ENCODE data around the gene TRAPPC8. TPM values are rescaled to one million over a fixed set of nuclear protein-coding genes. Genes with fewer than 3 reads are reported as not detected.
A peak's percentile ranks its signal among the peaks of the same experiment; 100 is the strongest.
"Not testable (repeated sequence)": the region's sequence is repeated elsewhere in the genome, so short reads cannot be mapped to it uniquely, and the experiment has no call there.

TRAPPC8 gene
- total and polyA plus RNA-seq, 2 experiments from 2014 or later, result 27.2 to 66.2 TPM

DNA sequence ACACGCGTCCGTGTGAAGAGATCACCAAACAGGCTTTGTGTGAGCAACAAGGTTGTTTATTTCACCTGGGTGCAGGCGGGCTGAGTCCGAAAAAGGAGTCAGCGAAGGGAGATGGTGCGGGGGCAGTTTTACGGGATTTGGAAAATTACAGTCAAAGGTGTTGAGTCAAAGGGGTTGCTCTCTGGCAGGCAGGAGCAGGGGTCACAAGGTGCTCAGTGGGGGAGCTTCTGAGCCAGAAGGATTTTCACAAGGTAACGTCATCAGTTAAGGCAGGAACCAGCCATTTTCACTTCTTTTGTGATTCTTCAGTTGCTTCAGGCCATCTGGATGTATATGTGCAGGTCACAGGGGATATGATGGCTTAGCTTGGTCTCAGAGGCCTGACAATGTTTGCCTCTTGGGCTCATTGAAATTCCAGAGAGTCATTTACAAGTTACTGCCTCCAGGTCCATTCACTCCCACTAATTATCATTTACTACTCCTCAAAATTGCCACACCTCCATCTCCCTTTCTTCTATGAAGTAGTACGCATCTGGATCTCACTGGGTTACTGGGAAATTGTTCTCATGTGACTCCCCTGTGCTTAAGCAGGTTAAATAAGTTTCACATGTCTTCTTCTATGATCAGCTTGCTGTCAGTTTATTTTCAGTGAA lies 116.1 kb downstream of the TRAPPC8 start:
- H3K4me1 ChIP-seq (ENCODE audit: insufficient read depth), result peaks cover 24% of the 10 kb centered on the region
- peak overlapping the region; percentile 14 for H3K4me3 ChIP-seq
- Mint-ChIP-seq H3K4me3 (peak overlapping the region; percentile 50), H3K27me3 (ENCODE audit: insufficient read depth, low read depth, poor library complexity) (peaks cover 13% of the 10 kb centered on the region), H3K36me3 (ENCODE audit: low read depth) (peaks cover 31% of the 10 kb centered on the region), H3K4me1 (peaks cover 37% of the 10 kb centered on the region), H3K27ac (peak overlapping the region; percentile 99)
- H4K20me1 ChIP-seq (replicated peaks; ENCODE audit: insufficient read depth); H3K9me3 Mint-ChIP-seq; H3K9me2 ChIP-seq (ENCODE audit: insufficient read depth); H3K36me3 ChIP-seq (ENCODE audit: insufficient read depth); H2AFZ ChIP-seq; H3F3A ChIP-seq (replicated peaks; ENCODE audit: low read depth); H3K27me3 ChIP-seq (ENCODE audit: insufficient read depth); H3K79me2 ChIP-seq (replicated peaks; ENCODE audit: insufficient read depth): not testable (repeated sequence)
- DNase-seq (ENCODE audit: low spot score) (peak; percentile 66), ATAC-seq (peak; percentile 40)
- peak overlapping the region; percentile 35 for H3K4me2 ChIP-seq
- H3K27ac ChIP-seq (ENCODE audit: low read depth), result peak overlapping the region; percentile 99
- TF ChIP-seq POLR2AphosphoS5 (IDR thresholded peaks at IDR 0.05; ENCODE audit: low read depth) (peak; percentile 23; the same call in 1 of the 2 replicates), CREB1 (CRISPR knock-in tag; IDR thresholded peaks at IDR 0.05; ENCODE audit: low read depth) (peak; percentile 75)

DNA sequence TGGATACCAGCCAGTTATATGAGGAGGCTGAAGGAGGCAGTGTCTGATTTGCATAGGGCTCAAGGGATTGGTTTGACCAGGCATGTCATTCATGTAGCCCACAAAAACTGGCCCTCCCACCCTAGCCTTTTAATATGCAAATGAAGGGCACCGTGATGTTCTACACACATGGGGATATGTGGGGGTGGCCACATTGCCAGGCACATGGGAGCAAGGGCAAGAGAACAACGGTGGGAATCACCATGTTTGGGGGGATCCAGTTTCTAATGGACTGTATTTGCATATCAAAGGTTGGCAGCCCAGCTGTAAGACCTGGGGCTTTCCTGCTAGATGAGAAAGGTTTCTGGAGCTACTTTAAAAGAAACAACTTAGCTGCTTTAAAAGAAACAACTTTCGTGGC lies 117.2 kb downstream of the TRAPPC8 start:
- Histone ChIP-seq H3K4me3 (no peak overlapping the region), H2AFZ (no peak overlapping the region), H3K27ac (ENCODE audit: low read depth) (peak overlapping the region; percentile 99), H3K9me2 (ENCODE audit: insufficient read depth) (no peaks in the 10 kb centered on the region), H3K4me2 (no peak overlapping the region; the same call in 1 of the 2 replicates), H3K27me3 (ENCODE audit: insufficient read depth) (no peaks in the 10 kb centered on the region), H3K4me1 (ENCODE audit: insufficient read depth) (peaks cover 24% of the 10 kb centered on the region), H4K20me1 (replicated peaks; ENCODE audit: insufficient read depth) (no peaks in the 10 kb centered on the region), H3K36me3 (ENCODE audit: insufficient read depth) (no peaks in the 10 kb centered on the region), H3F3A (replicated peaks; ENCODE audit: low read depth) (peaks cover 9% of the 10 kb centered on the region), H3K79me2 (replicated peaks; ENCODE audit: insufficient read depth) (no peaks in the 10 kb centered on the region)
- Mint-ChIP-seq H3K4me1 (peaks cover 40% of the 10 kb centered on the region), H3K9me3 (peaks cover 8% of the 10 kb centered on the region; the same call in 1 of the 3 replicates), H3K36me3 (ENCODE audit: low read depth) (peaks cover 29% of the 10 kb centered on the region), H3K27me3 (ENCODE audit: insufficient read depth, low read depth, poor library complexity) (peaks cover 13% of the 10 kb centered on the region), H3K27ac (peak overlapping the region; percentile 99), H3K4me3 (peak overlapping the region; percentile 8; the same call in 1 of the 3 replicates)
- DNase-seq (ENCODE audit: low spot score), result peak; percentile 96
- peak; percentile 91 for ATAC-seq
- no peak for TF ChIP-seq EZH2 (IDR thresholded peaks at IDR 0.05; ENCODE audit: low read depth, unreplicated experiment)
- TF ChIP-seq CREB1 (CRISPR knock-in tag; IDR thresholded peaks at IDR 0.05; ENCODE audit: low read depth), result peak; percentile 54; the same call in 1 of the 2 replicates
- TF ChIP-seq NANOG (IDR thresholded peaks at IDR 0.05; ENCODE audit: borderline replicate concordance), result peak; percentile 43; the same call in 1 of the 2 replicates
- no peak for TF ChIP-seq STAT1 (IDR thresholded peaks at IDR 0.05; ENCODE audit: unreplicated experiment)
- no peak for TF ChIP-seq ZNF114 (CRISPR knock-in tag; IDR thresholded peaks at IDR 0.05)
- peak; percentile 45; the same call in 1 of the 2 replicates for TF ChIP-seq POLR2AphosphoS5 (IDR thresholded peaks at IDR 0.05; ENCODE audit: low read depth)
- TF ChIP-seq, protein P1, sequence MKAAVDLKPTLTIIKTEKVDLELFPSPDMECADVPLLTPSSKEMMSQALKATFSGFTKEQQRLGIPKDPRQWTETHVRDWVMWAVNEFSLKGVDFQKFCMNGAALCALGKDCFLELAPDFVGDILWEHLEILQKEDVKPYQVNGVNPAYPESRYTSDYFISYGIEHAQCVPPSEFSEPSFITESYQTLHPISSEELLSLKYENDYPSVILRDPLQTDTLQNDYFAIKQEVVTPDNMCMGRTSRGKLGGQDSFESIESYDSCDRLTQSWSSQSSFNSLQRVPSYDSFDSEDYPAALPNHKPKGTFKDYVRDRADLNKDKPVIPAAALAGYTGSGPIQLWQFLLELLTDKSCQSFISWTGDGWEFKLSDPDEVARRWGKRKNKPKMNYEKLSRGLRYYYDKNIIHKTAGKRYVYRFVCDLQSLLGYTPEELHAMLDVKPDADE (IDR thresholded peaks at IDR 0.05), result no peak
- TF ChIP-seq, protein P2, sequence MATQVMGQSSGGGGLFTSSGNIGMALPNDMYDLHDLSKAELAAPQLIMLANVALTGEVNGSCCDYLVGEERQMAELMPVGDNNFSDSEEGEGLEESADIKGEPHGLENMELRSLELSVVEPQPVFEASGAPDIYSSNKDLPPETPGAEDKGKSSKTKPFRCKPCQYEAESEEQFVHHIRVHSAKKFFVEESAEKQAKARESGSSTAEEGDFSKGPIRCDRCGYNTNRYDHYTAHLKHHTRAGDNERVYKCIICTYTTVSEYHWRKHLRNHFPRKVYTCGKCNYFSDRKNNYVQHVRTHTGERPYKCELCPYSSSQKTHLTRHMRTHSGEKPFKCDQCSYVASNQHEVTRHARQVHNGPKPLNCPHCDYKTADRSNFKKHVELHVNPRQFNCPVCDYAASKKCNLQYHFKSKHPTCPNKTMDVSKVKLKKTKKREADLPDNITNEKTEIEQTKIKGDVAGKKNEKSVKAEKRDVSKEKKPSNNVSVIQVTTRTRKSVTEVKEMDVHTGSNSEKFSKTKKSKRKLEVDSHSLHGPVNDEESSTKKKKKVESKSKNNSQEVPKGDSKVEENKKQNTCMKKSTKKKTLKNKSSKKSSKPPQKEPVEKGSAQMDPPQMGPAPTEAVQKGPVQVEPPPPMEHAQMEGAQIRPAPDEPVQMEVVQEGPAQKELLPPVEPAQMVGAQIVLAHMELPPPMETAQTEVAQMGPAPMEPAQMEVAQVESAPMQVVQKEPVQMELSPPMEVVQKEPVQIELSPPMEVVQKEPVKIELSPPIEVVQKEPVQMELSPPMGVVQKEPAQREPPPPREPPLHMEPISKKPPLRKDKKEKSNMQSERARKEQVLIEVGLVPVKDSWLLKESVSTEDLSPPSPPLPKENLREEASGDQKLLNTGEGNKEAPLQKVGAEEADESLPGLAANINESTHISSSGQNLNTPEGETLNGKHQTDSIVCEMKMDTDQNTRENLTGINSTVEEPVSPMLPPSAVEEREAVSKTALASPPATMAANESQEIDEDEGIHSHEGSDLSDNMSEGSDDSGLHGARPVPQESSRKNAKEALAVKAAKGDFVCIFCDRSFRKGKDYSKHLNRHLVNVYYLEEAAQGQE (IDR thresholded peaks at IDR 0.05; ENCODE audit: unreplicated experiment), result no peak
- TF ChIP-seq, protein P3, sequence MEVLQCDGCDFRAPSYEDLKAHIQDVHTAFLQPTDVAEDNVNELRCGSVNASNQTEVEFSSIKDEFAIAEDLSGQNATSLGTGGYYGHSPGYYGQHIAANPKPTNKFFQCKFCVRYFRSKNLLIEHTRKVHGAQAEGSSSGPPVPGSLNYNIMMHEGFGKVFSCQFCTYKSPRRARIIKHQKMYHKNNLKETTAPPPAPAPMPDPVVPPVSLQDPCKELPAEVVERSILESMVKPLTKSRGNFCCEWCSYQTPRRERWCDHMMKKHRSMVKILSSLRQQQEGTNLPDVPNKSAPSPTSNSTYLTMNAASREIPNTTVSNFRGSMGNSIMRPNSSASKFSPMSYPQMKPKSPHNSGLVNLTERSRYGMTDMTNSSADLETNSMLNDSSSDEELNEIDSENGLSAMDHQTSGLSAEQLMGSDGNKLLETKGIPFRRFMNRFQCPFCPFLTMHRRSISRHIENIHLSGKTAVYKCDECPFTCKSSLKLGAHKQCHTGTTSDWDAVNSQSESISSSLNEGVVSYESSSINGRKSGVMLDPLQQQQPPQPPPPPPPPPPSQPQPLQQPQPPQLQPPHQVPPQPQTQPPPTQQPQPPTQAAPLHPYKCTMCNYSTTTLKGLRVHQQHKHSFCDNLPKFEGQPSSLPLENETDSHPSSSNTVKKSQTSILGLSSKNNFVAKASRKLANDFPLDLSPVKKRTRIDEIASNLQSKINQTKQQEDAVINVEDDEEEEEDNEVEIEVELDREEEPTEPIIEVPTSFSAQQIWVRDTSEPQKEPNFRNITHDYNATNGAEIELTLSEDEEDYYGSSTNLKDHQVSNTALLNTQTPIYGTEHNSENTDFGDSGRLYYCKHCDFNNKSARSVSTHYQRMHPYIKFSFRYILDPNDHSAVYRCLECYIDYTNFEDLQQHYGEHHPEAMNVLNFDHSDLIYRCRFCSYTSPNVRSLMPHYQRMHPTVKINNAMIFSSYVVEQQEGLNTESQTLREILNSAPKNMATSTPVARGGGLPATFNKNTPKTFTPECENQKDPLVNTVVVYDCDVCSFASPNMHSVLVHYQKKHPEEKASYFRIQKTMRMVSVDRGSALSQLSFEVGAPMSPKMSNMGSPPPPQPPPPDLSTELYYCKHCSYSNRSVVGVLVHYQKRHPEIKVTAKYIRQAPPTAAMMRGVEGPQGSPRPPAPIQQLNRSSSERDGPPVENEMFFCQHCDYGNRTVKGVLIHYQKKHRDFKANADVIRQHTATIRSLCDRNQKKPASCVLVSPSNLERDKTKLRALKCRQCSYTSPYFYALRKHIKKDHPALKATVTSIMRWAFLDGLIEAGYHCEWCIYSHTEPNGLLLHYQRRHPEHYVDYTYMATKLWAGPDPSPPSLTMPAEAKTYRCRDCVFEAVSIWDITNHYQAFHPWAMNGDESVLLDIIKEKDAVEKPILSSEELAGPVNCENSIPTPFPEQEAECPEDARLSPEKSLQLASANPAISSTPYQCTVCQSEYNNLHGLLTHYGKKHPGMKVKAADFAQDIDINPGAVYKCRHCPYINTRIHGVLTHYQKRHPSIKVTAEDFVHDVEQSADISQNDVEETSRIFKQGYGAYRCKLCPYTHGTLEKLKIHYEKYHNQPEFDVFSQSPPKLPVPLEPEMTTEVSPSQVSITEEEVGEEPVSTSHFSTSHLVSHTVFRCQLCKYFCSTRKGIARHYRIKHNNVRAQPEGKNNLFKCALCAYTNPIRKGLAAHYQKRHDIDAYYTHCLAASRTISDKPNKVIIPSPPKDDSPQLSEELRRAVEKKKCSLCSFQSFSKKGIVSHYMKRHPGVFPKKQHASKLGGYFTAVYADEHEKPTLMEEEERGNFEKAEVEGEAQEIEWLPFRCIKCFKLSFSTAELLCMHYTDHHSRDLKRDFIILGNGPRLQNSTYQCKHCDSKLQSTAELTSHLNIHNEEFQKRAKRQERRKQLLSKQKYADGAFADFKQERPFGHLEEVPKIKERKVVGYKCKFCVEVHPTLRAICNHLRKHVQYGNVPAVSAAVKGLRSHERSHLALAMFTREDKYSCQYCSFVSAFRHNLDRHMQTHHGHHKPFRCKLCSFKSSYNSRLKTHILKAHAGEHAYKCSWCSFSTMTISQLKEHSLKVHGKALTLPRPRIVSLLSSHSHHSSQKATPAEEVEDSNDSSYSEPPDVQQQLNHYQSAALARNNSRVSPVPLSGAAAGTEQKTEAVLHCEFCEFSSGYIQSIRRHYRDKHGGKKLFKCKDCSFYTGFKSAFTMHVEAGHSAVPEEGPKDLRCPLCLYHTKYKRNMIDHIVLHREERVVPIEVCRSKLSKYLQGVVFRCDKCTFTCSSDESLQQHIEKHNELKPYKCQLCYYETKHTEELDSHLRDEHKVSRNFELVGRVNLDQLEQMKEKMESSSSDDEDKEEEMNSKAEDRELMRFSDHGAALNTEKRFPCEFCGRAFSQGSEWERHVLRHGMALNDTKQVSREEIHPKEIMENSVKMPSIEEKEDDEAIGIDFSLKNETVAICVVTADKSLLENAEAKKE (CRISPR knock-in tag; IDR thresholded peaks at IDR 0.05), result no peak
- no peak for TF ChIP-seq EZH2phosphoT487 (IDR thresholded peaks at IDR 0.05; ENCODE audit: unreplicated experiment)
